Panc1 (cell line): Measurements from ENCODE around the gene DAPK1. TPM values are rescaled to one million over a fixed set of nuclear protein-coding genes. Genes with fewer than 3 reads are reported as not detected.

Experiments
- ATAC-seq: fragments of 200-7000 bp; cut with Tn5 transposase; 2 replicates; pipeline ENCODE4 v1.9.1; 2020; ENCODE audit warnings: mild to moderate bottlenecking, moderate library complexity
- BruUV-seq: library from RNA; stranded (reverse); fragments of 400-500 nt; replicated peaks from 2 replicates; lab custom pipeline; 2021; lab: Mats Ljungman, UMichigan
- CTCF ChIA-PET: fragments of 300-600 bp; sonication (Branson Sonifier 250); formaldehyde crosslinking; loops from one replicate; lab custom pipeline; 2022; ENCODE audit warnings: antibody characterized with exemption; lab: Charles Lee
- POLR2A ChIA-PET: fragments of 300-600 bp; sonication (Branson Sonifier 250); formaldehyde crosslinking; loops from one replicate; lab custom pipeline; 2022; ENCODE audit warnings: antibody characterized with exemption; lab: Charles Lee
- DNase-seq: peaks from one replicate; pipeline ENCODE4 v3.0.0-alpha.2; 2010; ENCODE audit warnings: low read depth, low spot score
- H3K27ac ChIP-seq: 2 replicates; pipeline ENCODE4 v1.5.1; 2011; ENCODE audit warnings: mild to moderate bottlenecking, low read length, inconsistent platforms
- H3K27me3 ChIP-seq: fragments of 200-500 bp; sonication (Bioruptor generic); 2 replicates; pipeline ENCODE4 v1.6.0; 2014; ENCODE audit warnings: low read length, inconsistent platforms; ENCODE audit not compliant: control insufficient read depth, insufficient read depth
- H3K36me3 ChIP-seq: fragments of 200-500 bp; sonication (Bioruptor generic); 2 replicates; pipeline ENCODE4 v1.5.1; 2014; ENCODE audit warnings: inconsistent platforms, mild to moderate bottlenecking, low read length, moderate library complexity; ENCODE audit not compliant: control insufficient read depth, insufficient read depth
- H3K4me1 ChIP-seq: 2 replicates; pipeline ENCODE4 v1.5.1; 2011; ENCODE audit warnings: inconsistent platforms, mild to moderate bottlenecking, low read length, moderate library complexity; ENCODE audit not compliant: control insufficient read depth, insufficient read depth
- H3K4me3 ChIP-seq, 2 experiments: 2 replicates each; pipeline ENCODE4 v1.5.1; 2011 to 2012; ENCODE audit warnings: low read depth in 2 of 2, low read length in 2 of 2, mild to moderate bottlenecking in 2 of 2, inconsistent platforms in 1 of 2, moderate library complexity in 1 of 2
- H3K9me3 ChIP-seq: fragments of 200-500 bp; sonication (Bioruptor generic); 2 replicates; pipeline ENCODE4 v1.5.1; 2014; ENCODE audit warnings: low read depth, mild to moderate bottlenecking, inconsistent platforms, low read length, moderate library complexity; ENCODE audit not compliant: control insufficient read depth, insufficient read depth
- POLR2AphosphoS5 ChIP-seq: IDR thresholded peaks from 2 replicates; pipeline ENCODE4 v1.6.1; 2012; ENCODE audit warnings: mild to moderate bottlenecking, low read depth, low read length, moderate library complexity
- SIN3A ChIP-seq: IDR thresholded peaks from 2 replicates; pipeline ENCODE4 v1.6.1; 2012; ENCODE audit warnings: low read depth, mild to moderate bottlenecking, low read length, moderate library complexity, borderline replicate concordance; ENCODE audit not compliant: insufficient read depth
- TCF7L2 ChIP-seq: IDR thresholded peaks from 2 replicates; pipeline ENCODE4 v1.6.1; 2011; ENCODE audit warnings: mild to moderate bottlenecking, low read depth, low read length, inconsistent platforms
- in situ Hi-C: cut with HindIII; loops from 2 replicates; pipeline ENCODE4 v1.10.0; 2016; ENCODE audit warnings: low sequenced_read_pairs, low pct_unique_long_range_greater_than_20kb
- intact Hi-C: fragments of 100-400 bp; cut with micrococcal nuclease; formaldehyde crosslinking; loops from one replicate; pipeline ENCODE4 v1.10.0; 2022; ENCODE audit not compliant: unreplicated experiment
- total RNA-seq: library from RNA; stranded (reverse); gene quantifications from one replicate; pipeline ENCODE4 v1.2.1, GENCODE V29; 2021; ENCODE audit not compliant: unreplicated experiment
- TF ChIP-seq, protein P1 (sequence below), 2 experiments: IDR thresholded peaks; 2 replicates each; pipeline ENCODE4 v1.6.1; 2011 to 2012; ENCODE audit warnings: low read depth in 2 of 2, control low read depth in 1 of 2, low read length in 1 of 2, mild to moderate bottlenecking in 1 of 2, moderate library complexity in 1 of 2; ENCODE audit not compliant: insufficient read depth in 1 of 2
- TF ChIP-seq, protein P2 (sequence below): fragments of 450-650 bp; IDR thresholded peaks from 2 replicates; pipeline ENCODE4 v1.5.1; 2017; ENCODE audit warnings: mild to moderate bottlenecking

Gene DAPK1
- total RNA-seq, 1 experiment from 2014 or later: 0.87 TPM

- Histone ChIP-seq H3K36me3 (no peaks in the 10 kb centered on the region), H3K4me3 (no peak overlapping the region), H3K4me1 (no peaks in the 10 kb centered on the region), H3K27me3 (no peaks in the 10 kb centered on the region), H3K27ac (no peak overlapping the region), H3K9me3 (no peaks in the 10 kb centered on the region)
- no peak for DNase-seq
- CTCF ChIA-PET: no interaction called here
- no peak for TF ChIP-seq TCF7L2
- TF ChIP-seq, protein P1, sequence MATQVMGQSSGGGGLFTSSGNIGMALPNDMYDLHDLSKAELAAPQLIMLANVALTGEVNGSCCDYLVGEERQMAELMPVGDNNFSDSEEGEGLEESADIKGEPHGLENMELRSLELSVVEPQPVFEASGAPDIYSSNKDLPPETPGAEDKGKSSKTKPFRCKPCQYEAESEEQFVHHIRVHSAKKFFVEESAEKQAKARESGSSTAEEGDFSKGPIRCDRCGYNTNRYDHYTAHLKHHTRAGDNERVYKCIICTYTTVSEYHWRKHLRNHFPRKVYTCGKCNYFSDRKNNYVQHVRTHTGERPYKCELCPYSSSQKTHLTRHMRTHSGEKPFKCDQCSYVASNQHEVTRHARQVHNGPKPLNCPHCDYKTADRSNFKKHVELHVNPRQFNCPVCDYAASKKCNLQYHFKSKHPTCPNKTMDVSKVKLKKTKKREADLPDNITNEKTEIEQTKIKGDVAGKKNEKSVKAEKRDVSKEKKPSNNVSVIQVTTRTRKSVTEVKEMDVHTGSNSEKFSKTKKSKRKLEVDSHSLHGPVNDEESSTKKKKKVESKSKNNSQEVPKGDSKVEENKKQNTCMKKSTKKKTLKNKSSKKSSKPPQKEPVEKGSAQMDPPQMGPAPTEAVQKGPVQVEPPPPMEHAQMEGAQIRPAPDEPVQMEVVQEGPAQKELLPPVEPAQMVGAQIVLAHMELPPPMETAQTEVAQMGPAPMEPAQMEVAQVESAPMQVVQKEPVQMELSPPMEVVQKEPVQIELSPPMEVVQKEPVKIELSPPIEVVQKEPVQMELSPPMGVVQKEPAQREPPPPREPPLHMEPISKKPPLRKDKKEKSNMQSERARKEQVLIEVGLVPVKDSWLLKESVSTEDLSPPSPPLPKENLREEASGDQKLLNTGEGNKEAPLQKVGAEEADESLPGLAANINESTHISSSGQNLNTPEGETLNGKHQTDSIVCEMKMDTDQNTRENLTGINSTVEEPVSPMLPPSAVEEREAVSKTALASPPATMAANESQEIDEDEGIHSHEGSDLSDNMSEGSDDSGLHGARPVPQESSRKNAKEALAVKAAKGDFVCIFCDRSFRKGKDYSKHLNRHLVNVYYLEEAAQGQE (IDR thresholded peaks at IDR 0.05; ENCODE audit: insufficient read depth in 1 of 2, low read depth in 2 of 2, low read length in 1 of 2): no peak
- TF ChIP-seq, protein P2, sequence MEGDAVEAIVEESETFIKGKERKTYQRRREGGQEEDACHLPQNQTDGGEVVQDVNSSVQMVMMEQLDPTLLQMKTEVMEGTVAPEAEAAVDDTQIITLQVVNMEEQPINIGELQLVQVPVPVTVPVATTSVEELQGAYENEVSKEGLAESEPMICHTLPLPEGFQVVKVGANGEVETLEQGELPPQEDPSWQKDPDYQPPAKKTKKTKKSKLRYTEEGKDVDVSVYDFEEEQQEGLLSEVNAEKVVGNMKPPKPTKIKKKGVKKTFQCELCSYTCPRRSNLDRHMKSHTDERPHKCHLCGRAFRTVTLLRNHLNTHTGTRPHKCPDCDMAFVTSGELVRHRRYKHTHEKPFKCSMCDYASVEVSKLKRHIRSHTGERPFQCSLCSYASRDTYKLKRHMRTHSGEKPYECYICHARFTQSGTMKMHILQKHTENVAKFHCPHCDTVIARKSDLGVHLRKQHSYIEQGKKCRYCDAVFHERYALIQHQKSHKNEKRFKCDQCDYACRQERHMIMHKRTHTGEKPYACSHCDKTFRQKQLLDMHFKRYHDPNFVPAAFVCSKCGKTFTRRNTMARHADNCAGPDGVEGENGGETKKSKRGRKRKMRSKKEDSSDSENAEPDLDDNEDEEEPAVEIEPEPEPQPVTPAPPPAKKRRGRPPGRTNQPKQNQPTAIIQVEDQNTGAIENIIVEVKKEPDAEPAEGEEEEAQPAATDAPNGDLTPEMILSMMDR: no peak
- TF ChIP-seq SIN3A: no peak
- no peak for TF ChIP-seq POLR2AphosphoS5
- in situ Hi-C loops: no loop called here
- no TSS peak for BruUV-seq
- POLR2A ChIA-PET: no interaction called here
- intact Hi-C loops: no loop called here
- no peak for ATAC-seq
Observed at GRCh38 chr9:87540444-87541105, 42.9 kb downstream of the DAPK1 start.

DNA sequence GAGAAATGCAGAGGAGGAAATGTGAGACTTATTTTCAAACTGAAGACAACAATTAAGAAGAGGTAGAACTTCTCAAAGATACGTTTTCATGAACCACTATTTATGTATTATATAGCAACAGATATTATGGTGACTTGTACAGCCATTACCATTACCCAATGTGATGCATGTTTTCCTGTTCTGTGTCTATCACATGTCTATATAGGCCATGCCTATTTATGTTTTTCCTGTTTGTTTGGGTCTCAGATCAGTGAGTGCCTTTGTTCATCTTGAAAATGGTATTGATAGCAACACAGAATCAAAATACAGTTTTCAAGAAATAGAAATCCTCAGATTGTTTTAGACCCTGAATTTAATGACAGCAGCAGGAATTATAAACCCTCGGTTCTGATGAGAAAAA lies 44.0 kb downstream of the DAPK1 start:
- DNase-seq (no peak), ATAC-seq (no peak)
- H3K4me3 ChIP-seq: no peak overlapping the region
- intact Hi-C loops (no loop called here), in situ Hi-C loops (no loop called here)
- H3K27ac ChIP-seq: no peak overlapping the region
- CTCF ChIA-PET: no interaction called here
- TF ChIP-seq POLR2AphosphoS5: no peak
- TF ChIP-seq, protein P1 (IDR thresholded peaks at IDR 0.05; ENCODE audit: insufficient read depth in 1 of 2, low read depth in 2 of 2, low read length in 1 of 2): no peak
- no peak for TF ChIP-seq SIN3A
- TF ChIP-seq TCF7L2: no peak
- H3K27me3 ChIP-seq: no peaks in the 10 kb centered on the region
- no peaks in the 10 kb centered on the region for H3K4me1 ChIP-seq
- no peaks in the 10 kb centered on the region for H3K9me3 ChIP-seq
- BruUV-seq: no TSS peak
- no peaks in the 10 kb centered on the region for H3K36me3 ChIP-seq
- POLR2A ChIA-PET: no interaction called here
